GM21717 (cell line): ENCODE data around the gene MFAP2.
"Not testable (repeated sequence)": the region's sequence is repeated elsewhere in the genome, so short reads cannot be mapped to it uniquely, and the experiment has no call there.

Experiments used
- ATAC-seq: cut with Tn5 transposase; IDR thresholded peaks from one replicate; pipeline ENCODE4 v1.9.1; 2021; ENCODE audit warnings: mild to moderate bottlenecking, moderate library complexity; ENCODE audit not compliant: unreplicated experiment

The MFAP2 gene

DNA sequence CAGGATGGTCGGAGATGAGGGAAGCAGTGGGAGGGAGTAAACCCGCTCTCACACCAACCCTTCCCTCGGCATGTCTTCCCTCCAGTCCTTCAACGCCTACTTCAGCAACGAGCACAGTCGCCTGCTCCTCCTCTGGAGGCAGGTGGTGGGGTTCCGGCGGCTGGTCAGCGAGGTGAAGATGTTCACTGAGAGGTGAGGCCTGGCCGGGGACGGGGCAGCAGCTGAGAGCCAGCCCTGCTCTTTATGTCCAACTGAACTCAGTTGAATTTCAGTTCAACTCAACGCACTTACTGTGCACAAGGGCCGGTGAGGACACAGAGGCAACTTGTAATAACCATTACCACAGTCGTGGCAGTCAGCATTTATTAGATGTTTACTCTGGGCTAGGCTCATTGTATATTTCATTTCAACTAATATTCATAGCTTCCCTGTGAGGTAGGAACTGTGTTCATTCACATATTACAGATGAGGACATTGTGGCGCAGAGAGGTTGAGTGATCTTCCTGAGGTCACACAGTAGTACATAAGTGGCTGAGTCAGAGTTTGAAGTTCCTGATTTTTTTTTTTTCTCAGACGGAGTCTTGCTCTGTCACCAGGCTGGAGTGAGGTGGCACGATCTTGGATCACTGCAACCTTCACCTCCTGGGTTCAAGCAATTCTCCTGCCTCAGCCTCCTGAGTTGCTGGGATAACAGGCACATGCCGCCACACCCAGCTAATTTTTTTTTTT lies 49.0 kb downstream of the MFAP2 start:
- ATAC-seq, result not testable (repeated sequence)

DNA sequence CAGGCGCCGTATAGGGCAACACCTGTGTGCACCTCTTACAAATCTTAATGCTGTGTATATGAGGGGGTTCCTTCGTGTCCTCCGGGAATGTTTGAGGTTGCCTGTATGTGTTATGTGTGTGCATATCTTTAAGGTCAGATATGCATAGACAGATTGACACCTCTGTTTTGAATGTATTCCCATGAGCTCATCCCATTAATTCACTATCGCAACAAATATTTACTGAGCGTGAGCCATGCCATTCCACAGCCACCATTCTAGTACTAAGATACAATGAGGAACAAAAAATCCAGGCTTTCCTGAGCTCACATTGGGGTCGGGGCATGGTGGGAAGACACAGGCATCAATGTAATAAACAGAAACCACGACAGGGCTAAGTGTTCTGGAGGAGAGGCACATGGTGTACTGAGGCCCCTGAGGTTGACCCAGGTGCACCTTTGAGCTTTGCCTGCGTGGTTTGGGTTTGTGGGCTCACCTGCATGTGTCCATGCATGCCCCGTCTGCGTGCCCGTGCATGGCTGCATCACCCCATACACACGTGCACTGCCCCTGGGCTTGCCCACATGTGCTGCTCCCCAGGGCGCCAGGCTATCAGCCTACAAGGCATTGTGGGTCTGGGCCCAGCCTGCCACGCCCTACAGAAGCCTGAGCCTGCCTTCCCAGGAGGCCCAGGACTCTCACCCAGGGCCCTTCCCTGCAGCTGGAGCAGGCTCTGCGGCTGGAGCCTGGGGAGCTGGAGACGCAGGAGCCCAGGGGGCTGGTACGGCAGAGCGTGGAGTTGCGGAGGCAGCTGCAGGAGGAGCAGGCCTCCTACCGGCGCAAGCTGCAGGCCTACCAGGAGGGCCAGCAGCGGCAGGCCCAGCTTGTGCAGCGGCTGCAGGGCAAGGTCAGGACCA lies 51.0 kb downstream of the MFAP2 start:
- not testable (repeated sequence) for ATAC-seq

DNA sequence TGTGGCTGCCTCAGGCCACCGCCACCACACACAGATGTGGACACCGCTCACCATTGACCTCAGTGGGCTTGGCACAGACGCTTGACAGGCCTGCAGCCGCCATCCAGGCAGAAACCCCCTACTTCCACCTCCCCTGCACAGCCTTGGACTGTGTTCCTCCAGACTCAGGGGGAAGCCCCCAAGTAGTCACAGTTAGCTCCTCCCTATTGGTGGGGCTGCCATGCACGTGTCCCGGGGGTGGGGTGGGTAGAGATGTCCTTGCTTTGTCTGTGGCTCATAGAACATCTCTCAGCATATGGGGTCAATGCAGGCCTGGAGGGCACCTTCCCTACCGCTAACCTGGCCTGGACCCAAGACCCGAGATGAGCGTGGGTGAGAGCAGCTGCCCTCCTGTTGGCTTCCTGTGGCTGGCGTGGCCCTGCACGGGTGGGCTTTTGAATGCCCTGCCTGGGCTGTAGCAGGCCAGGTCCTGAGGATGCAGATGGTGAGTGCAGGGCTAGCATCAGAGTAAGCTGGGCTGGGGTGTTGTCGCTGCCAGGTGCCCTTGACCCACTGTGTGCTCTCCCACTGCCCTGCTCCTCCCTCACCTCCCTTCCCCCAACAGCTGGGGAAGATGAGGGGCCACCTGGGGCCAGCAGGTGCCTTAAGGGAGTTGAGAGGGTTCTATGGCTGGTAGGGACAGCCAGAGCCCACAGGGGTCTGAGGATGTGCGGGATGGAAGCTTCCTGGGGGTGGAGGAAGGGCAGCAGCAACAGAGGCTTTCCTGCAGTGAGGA lies 52.5 kb downstream of the MFAP2 start:
- ATAC-seq, result no peak

DNA sequence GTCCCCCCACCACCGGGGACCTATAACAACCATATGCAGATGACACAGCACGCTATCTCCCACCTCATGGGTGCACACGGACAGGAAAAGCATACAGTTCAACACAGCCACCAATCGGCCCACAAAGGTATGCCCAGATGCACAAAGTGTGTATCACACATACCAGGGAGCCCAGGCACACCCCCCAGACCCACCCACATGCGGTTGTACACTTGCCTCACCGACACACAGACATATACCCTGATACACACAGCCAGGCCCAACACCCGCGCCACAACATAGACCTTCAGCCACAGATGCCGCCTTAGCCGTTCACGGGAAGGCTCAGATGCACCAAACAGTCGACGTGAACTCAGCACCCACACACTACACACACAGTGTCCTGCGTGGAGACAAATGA lies 53.2 kb downstream of the MFAP2 start:
- no peak for ATAC-seq

DNA sequence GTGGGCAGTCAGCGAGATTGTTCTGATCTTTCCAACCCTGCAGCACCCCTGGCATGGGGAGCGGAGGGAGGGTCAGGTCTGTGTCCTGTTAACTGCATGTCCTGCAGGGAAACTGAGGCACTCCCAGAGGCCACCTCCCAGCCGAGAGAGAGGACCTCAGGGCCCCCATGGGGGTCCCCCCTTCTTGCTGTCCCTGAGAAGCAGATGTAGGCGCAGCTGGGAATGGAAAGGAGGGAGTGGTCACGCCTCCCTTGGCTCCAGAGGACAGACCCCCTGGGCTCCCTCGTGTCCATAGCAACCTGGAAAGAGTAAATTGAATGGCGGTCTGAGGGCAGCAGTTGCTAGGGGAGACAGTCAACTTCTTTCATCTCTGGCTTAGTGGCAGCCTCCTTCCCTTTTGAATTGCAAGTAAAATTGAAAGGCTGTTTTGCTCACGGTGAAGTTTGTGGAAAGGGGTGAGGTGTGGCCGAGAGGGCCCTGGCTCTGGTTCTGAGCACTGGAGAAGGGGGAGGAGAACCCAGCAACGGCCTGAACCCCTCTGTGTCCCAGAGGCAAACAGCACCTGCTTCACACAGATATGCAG lies 53.8 kb downstream of the MFAP2 start:
- ATAC-seq, result no peak

DNA sequence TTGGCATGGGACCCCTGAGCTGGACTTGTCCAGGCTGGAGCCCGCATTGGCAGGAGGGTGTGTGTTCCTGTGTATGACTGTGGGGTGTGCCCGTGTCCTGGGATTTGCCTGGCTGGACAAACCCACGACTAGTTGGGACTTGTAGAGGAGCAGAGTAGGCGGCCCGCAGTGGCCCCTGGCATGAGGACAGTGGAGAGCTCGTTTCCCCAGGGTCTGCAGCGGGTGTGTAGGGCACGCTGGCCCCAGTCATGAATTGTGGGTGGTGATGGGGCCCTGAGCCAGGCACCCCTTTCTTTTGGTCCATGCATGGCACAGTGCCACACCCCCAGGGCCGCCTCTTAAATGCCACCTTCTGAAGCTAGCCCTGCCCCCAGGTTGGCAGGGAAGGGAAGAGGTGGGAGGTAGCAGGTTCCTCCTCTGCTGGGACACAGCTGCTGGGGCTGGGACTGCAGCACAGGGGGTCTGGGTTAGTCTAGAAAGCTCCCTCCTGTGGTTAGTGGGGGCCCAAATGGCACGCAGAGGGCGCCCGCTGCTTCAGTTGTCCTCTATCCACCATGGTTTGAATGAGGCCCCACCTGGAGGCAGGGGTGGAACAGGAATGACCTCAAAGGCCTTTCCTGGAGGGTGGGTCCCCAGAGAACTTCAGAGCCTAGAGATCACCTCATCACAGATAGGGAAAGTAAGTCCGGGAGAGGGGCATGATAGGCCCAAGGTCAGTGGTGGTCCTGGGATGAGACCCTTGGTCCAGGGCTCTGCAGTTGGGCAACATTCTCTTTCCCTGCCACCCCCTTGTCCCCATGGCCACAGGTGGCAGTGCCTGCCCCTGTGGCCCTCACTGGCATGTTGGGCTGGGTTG lies 54.6 kb downstream of the MFAP2 start:
- no peak for ATAC-seq

DNA sequence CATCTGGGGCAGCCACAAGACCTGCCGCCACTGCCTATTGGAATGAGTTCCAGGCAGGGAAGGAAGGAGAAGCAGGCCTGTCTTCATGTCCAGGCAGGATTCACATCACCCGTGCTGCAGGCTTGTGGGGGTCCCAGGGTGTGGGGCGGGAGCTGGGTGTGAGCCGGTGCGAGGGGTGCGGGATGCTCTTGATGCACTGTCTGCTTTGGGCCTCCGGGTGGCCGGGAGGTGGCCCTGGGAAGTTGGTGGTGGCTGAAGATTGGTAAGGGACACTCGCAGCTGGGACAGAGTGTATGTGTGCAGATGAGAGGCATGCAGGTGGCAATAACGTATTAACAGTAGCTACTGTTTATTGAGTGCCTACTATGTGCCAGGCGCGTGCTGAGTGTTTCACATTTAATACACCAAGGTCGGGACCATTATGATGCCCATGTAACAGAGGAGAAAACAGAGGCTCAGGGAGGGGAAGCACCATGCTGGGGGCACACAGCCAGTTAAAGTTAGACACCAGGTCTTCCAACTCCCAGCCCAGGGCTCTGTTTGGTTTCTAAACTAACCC lies 55.4 kb downstream of the MFAP2 start:
- ATAC-seq, result no peak
